ENCODE measurements around the gene WWC2. TPM values are rescaled to one million over a fixed set of nuclear protein-coding genes. Genes with fewer than 3 reads are reported as not detected.
A peak's percentile ranks its signal among the peaks of the same experiment; 100 is the strongest.

The WWC2 gene
- total RNA-seq, 2 donors from 2014 or later, result 5.3 to 6.3 TPM

- DNase-seq, result no peak
- ATAC-seq, result no peak
- intact Hi-C loops (cut with DNase I, micrococcal nuclease), result no loop called here
Observed at GRCh38 chr4:183329244-183329643, 230.2 kb downstream of the WWC2 start.

- DNase-seq, result no peak
- ATAC-seq, result no peak
- intact Hi-C loops (cut with DNase I, micrococcal nuclease), result no loop called here
Observed at GRCh38 chr4:183329954-183330742, 231.1 kb downstream of the WWC2 start.

GRCh38 chr4:183330841-183331240 lies 231.8 kb downstream of the WWC2 start:
- ATAC-seq, result no peak
- intact Hi-C loops (cut with DNase I, micrococcal nuclease), result no loop called here
- no peak for DNase-seq

GRCh38 chr4:183332447-183332846 lies 233.4 kb downstream of the WWC2 start:
- intact Hi-C loops (cut with DNase I, micrococcal nuclease), result no loop called here
- ATAC-seq, result no peak
- no peak for DNase-seq

- intact Hi-C loops (cut with DNase I, micrococcal nuclease), result no loop called here
- no peak for DNase-seq
- ATAC-seq, result no peak
Observed at GRCh38 chr4:183333202-183333601, 234.1 kb downstream of the WWC2 start.

GRCh38 chr4:183333983-183334382 lies 234.9 kb downstream of the WWC2 start:
- no peak for DNase-seq
- peak; percentile 41 for ATAC-seq
- intact Hi-C loops (cut with DNase I, micrococcal nuclease), result no loop called here

- intact Hi-C loops (cut with DNase I, micrococcal nuclease), result no loop called here
- DNase-seq, result no peak
- no peak for ATAC-seq
Observed at GRCh38 chr4:183335369-183335940, 236.4 kb downstream of the WWC2 start.

GRCh38 chr4:183337349-183337748 lies 238.3 kb downstream of the WWC2 start:
- DNase-seq (no peak), ATAC-seq (no peak)
- intact Hi-C loops (cut with DNase I, micrococcal nuclease), result no loop called here

- intact Hi-C loops (cut with DNase I, micrococcal nuclease), result no loop called here
- no peak for ATAC-seq
- no peak for DNase-seq
Observed at GRCh38 chr4:183337833-183338232, 238.8 kb downstream of the WWC2 start.

GRCh38 chr4:183342541-183343533 lies 243.8 kb downstream of the WWC2 start:
- DNase-seq (peak in 1 of 2 donors; percentile 15), ATAC-seq (peak; percentile 50)
- intact Hi-C loops (cut with DNase I, micrococcal nuclease), result no loop called here

GRCh38 chr4:183343730-183344129 lies 244.7 kb downstream of the WWC2 start:
- DNase-seq (no peak), ATAC-seq (no peak)
- intact Hi-C loops (cut with DNase I, micrococcal nuclease), result no loop called here

GRCh38 chr4:183344523-183345255 lies 245.6 kb downstream of the WWC2 start:
- DNase-seq, result no peak
- intact Hi-C loops (cut with DNase I, micrococcal nuclease), result no loop called here
- ATAC-seq, result no peak

GRCh38 chr4:183345261-183345660 lies 246.2 kb downstream of the WWC2 start:
- intact Hi-C loops (cut with DNase I, micrococcal nuclease), result no loop called here
- ATAC-seq, result no peak
- DNase-seq, result no peak

GRCh38 chr4:183347146-183347545 lies 248.1 kb downstream of the WWC2 start:
- intact Hi-C loops (cut with DNase I, micrococcal nuclease), result no loop called here
- DNase-seq (no peak), ATAC-seq (no peak)

- ATAC-seq, result no peak
- intact Hi-C loops (cut with DNase I, micrococcal nuclease), result no loop called here
- DNase-seq, result no peak
Observed at GRCh38 chr4:183347566-183347965, 248.5 kb downstream of the WWC2 start.

- intact Hi-C loops (cut with DNase I, micrococcal nuclease), result no loop called here
- ATAC-seq (no peak), DNase-seq (no peak)
Observed at GRCh38 chr4:183348136-183348535, 249.1 kb downstream of the WWC2 start.

- intact Hi-C loops (cut with DNase I, micrococcal nuclease), result no loop called here
- DNase-seq (no peak), ATAC-seq (no peak)
Observed at GRCh38 chr4:183348706-183349659, 249.9 kb downstream of the WWC2 start.

GRCh38 chr4:183349673-183350072 lies 250.6 kb downstream of the WWC2 start:
- intact Hi-C loops (cut with DNase I, micrococcal nuclease), result no loop called here
- DNase-seq (no peak), ATAC-seq (no peak)
